HepG2 (cell line): ENCODE results near the gene SPTAN1. TPM values are rescaled to one million over a fixed set of nuclear protein-coding genes. Genes with fewer than 3 reads are reported as not detected.

Experiments
- GABPB1 ChIP-seq: IDR thresholded peaks from 2 replicates; pipeline ENCODE4 v1.6.1; 2016; ENCODE audit warnings: mild to moderate bottlenecking, missing genetic modification reagents, moderate library complexity, missing compliant biosample characterization
- HNRNPL ChIP-seq: fragments of 200-400 bp; formaldehyde crosslinking; IDR thresholded peaks from 2 replicates; pipeline ENCODE4 v1.6.1; 2017; ENCODE audit warnings: mild to moderate bottlenecking, low read depth, low read length
- RAD21 ChIP-seq: fragments of 450-650 bp; formaldehyde crosslinking; IDR thresholded peaks from 2 replicates; pipeline ENCODE4 v1.5.0; 2020; ENCODE audit warnings: mild to moderate bottlenecking
- SMC3 ChIP-seq: IDR thresholded peaks from 2 replicates; pipeline ENCODE4 v1.6.1; 2011; ENCODE audit warnings: low read length, improper control_type of control experiment
- STAG1 ChIP-seq: sonication (generic); formaldehyde crosslinking; IDR thresholded peaks from 2 replicates; pipeline ENCODE4 v1.4.0; 2020; ENCODE audit warnings: missing genetic modification reagents
- ZBTB38 ChIP-seq: sonication (generic); formaldehyde crosslinking; IDR thresholded peaks from 2 replicates; pipeline ENCODE4 v1.5.1; 2020; ENCODE audit warnings: mild to moderate bottlenecking, missing genetic modification reagents
- ZBTB4 ChIP-seq: sonication (generic); formaldehyde crosslinking; IDR thresholded peaks from 2 replicates; pipeline ENCODE4 v1.4.0; 2020; ENCODE audit warnings: missing genetic modification reagents, mild to moderate bottlenecking, borderline replicate concordance
- ZFX ChIP-seq: sonication (generic); formaldehyde crosslinking; IDR thresholded peaks from 2 replicates; pipeline ENCODE4 v1.4.0; 2020; ENCODE audit warnings: mild to moderate bottlenecking, low read depth, missing genetic modification reagents, moderate library complexity
- ZMYM2 ChIP-seq: sonication (generic); formaldehyde crosslinking; IDR thresholded peaks from 2 replicates; pipeline ENCODE4 v1.8.0; 2022; ENCODE audit warnings: mild to moderate bottlenecking, missing genetic modification reagents
- ZMYM3 ChIP-seq: sonication (generic); formaldehyde crosslinking; IDR thresholded peaks from 2 replicates; pipeline ENCODE4 v1.5.1; 2020; ENCODE audit warnings: mild to moderate bottlenecking, missing genetic modification reagents
- ZNF121 ChIP-seq: sonication (generic); formaldehyde crosslinking; IDR thresholded peaks from 2 replicates; pipeline ENCODE4 v1.5.0; 2020; ENCODE audit warnings: mild to moderate bottlenecking, missing genetic modification reagents
- ZNF768 ChIP-seq: sonication (generic); formaldehyde crosslinking; IDR thresholded peaks from 2 replicates; pipeline ENCODE4 v1.4.0; 2020; ENCODE audit warnings: missing genetic modification reagents
- polyA plus RNA-seq, 8 experiments: library from polyadenylated mRNA; depleted of rRNA in 3 of 8; stranded (reverse) in 7 of 8; unstranded in 1 of 8; fragments of >200 nt; fragmentation: Illumina TruSeq in 4 of 8; extraction: Trizol in 4 of 8; gene quantifications; 2 replicates each; pipeline versions ENCODE4 v1.2.1 to v1.2.3, GENCODE V29; 2011 to 2016; ENCODE audit warnings: low read depth in 4 of 8, missing spikeins in 1 of 8, mixed read lengths in 1 of 8; ENCODE audit not compliant: insufficient read depth in 1 of 8
- total RNA-seq, 5 experiments: library from RNA; depleted of rRNA; stranded (reverse); fragments of >200 nt; fragmentation: Illumina TruSeq; extraction: Trizol; gene quantifications; 2 replicates each; pipeline ENCODE4 v1.2.3, GENCODE V29; 2016; ENCODE audit warnings: low read depth in 1 of 5
- TF ChIP-seq, protein P1 (sequence below): sonication (generic); formaldehyde crosslinking; IDR thresholded peaks from 2 replicates; pipeline ENCODE4 v1.4.0; 2020; ENCODE audit warnings: missing genetic modification reagents
- TF ChIP-seq, protein P2 (sequence below): sonication (generic); formaldehyde crosslinking; IDR thresholded peaks from 2 replicates; pipeline ENCODE4 v1.4.0; 2020; ENCODE audit warnings: missing genetic modification reagents

The SPTAN1 gene
- total and polyA plus RNA-seq, 2 of the 13 experiments (the other 11 are each of a cell fraction or from before 2014, with no cell fraction given): 106 to 111 TPM

DNA sequence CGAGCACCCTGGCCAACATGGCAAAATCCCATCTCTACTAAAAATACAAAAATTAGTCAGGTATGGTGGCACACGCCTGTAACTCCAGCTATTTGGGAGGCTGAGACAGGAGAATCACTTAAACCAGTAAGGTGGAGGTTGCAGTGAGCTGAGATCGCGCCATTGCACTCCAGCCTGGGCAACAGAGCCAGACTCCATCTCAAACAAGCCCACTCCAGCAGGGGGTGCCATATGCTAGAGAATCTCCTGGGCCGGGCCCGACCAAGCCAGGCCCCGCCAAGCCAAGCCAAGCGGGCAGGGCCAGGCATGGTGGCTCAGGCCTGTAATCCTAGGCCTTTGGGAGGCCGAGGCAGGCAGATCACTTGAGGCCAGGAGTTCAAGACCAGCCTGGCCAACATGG is 95.8 kb downstream of the SPTAN1 start (continued):
- TF ChIP-seq ZBTB38 (CRISPR knock-in tag) (peak; percentile 91), GABPB1 (CRISPR knock-in tag) (peak; percentile 25; the same call in 1 of the 2 replicates), RAD21 (CRISPR knock-in tag) (peak; percentile 87), ZMYM2 (CRISPR knock-in tag) (0 out of 2 replicates have a peak, but pooled peaks have one; percentile 41), ZNF121 (CRISPR knock-in tag) (peak; percentile 99), HNRNPL (0 out of 2 replicates have a peak, but pooled peaks have one; percentile 31), ZMYM3 (CRISPR knock-in tag) (peak; percentile 35; the same call in 1 of the 2 replicates), ZNF768 (0 out of 2 replicates have a peak, but pooled peaks have one; percentile 35), ZFX (CRISPR knock-in tag) (peak; percentile 85), STAG1 (peak; percentile 83), SMC3 (peak; percentile 13; the same call in 1 of the 2 replicates), ZBTB4 (CRISPR knock-in tag) (peak; percentile 93)
- TF ChIP-seq, protein P1, sequence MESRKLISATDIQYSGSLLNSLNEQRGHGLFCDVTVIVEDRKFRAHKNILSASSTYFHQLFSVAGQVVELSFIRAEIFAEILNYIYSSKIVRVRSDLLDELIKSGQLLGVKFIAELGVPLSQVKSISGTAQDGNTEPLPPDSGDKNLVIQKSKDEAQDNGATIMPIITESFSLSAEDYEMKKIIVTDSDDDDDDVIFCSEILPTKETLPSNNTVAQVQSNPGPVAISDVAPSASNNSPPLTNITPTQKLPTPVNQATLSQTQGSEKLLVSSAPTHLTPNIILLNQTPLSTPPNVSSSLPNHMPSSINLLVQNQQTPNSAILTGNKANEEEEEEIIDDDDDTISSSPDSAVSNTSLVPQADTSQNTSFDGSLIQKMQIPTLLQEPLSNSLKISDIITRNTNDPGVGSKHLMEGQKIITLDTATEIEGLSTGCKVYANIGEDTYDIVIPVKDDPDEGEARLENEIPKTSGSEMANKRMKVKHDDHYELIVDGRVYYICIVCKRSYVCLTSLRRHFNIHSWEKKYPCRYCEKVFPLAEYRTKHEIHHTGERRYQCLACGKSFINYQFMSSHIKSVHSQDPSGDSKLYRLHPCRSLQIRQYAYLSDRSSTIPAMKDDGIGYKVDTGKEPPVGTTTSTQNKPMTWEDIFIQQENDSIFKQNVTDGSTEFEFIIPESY: peak; percentile 99
- TF ChIP-seq, protein P2, sequence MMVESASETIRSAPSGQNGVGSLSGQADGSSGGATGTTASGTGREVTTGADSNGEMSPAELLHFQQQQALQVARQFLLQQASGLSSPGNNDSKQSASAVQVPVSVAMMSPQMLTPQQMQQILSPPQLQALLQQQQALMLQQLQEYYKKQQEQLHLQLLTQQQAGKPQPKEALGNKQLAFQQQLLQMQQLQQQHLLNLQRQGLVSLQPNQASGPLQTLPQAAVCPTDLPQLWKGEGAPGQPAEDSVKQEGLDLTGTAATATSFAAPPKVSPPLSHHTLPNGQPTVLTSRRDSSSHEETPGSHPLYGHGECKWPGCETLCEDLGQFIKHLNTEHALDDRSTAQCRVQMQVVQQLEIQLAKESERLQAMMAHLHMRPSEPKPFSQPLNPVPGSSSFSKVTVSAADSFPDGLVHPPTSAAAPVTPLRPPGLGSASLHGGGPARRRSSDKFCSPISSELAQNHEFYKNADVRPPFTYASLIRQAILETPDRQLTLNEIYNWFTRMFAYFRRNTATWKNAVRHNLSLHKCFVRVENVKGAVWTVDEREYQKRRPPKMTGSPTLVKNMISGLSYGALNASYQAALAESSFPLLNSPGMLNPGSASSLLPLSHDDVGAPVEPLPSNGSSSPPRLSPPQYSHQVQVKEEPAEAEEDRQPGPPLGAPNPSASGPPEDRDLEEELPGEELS (CRISPR knock-in tag): 0 out of 2 replicates have a peak, but pooled peaks have one; percentile 18
